ENCODE results near the gene CAPN9.

Gene CAPN9

DNA sequence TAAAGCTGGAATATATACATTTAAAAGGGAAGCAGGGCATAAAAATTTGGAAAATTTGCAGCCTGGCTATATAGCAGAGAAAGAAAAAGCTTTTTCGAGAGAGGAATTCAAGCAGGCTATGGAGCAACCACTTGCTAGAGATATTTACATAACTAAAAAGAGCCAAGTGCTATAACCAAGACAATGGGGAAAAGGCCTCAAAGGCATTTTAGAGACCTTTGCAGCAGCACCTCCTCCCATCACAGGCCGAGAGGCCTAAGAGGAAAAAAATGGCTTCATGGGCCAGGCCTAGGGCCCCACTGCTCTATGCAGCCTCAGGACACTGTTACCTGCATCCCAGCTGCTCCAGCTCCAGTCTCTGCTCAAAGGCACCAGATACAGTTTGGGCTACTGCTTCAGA, 37.0 kb downstream of the CAPN9 start:
- DNase-seq = no peak
- TF ChIP-seq POLR2A (IDR thresholded peaks at IDR 0.05; ENCODE audit: low read length) (no peak), GATA1 (IDR thresholded peaks at IDR 0.05; ENCODE audit: low read depth, low read length) (no peak)

DNA sequence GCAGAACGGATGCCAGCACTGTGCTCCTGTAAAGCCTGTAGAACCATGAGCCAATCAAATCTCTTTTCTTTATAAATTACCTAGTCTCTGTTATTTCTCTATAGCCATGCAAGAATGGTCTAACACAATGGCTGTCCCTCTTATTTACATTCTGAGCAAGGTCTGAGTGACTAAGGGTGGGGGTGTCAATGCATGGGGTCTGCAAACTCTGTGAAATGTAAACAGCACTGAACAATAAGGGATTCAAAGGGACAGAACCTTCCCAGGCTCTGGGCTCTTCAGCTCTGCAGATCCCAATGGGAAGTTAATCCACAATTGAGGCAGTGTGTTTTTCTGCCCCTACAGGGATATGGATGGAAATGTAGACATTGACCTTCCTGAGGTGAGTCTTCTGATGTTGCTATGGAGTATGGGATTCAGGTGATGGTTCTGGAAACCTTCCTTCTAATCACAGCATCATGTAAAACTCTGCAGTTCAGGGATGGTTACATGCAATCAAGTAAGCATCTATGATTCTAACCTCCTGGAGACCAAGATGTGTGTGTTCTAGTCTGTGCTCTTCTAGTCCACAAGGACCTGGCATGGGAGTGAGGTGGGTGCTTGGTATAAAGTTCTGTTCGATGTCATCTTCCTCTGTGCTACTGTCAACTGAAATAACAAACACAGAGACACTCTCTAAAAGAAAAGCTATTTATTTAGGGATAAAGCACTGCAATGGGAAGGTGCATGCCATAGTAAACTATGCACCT, 38.6 kb downstream of the CAPN9 start:
- no peak for DNase-seq
- TF ChIP-seq POLR2A (IDR thresholded peaks at IDR 0.05; ENCODE audit: low read length) = no peak
- TF ChIP-seq GATA1 (IDR thresholded peaks at IDR 0.05; ENCODE audit: low read depth, low read length) = no peak

DNA sequence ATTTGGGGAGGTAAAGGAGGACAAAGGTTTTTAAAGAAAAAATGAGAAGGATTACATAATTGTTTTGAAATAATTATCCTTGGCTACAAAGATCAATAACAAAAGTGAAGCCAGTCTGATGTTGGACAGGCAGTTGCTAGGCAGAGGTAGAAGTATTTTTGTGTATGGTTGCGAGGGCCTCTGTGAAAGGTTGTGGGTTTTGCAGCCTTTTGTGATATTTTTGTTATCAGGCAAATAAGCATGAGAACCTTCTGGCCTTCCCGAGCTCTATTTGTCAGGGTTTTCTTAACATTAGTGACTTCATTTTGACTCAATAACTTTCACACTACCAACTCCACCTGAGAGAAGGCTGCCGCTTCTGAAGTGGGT, 39.2 kb downstream of the CAPN9 start:
- TF ChIP-seq POLR2A (IDR thresholded peaks at IDR 0.05; ENCODE audit: low read length) (no peak), GATA1 (IDR thresholded peaks at IDR 0.05; ENCODE audit: low read depth, low read length) (no peak)
- DNase-seq = no peak

GRCh38 chr1:230787471-230787870, 40.3 kb downstream of the CAPN9 start:
- DNase-seq = no peak
- TF ChIP-seq GATA1 (IDR thresholded peaks at IDR 0.05; ENCODE audit: low read depth, low read length) (no peak), POLR2A (IDR thresholded peaks at IDR 0.05; ENCODE audit: low read length) (no peak)

- no peak for TF ChIP-seq GATA1 (IDR thresholded peaks at IDR 0.05; ENCODE audit: low read depth, low read length)
- TF ChIP-seq POLR2A (IDR thresholded peaks at IDR 0.05; ENCODE audit: low read length) = no peak
- DNase-seq = no peak
These were observed 41.5 kb downstream of the CAPN9 start for GRCh38 chr1:230788561-230789275.

DNA sequence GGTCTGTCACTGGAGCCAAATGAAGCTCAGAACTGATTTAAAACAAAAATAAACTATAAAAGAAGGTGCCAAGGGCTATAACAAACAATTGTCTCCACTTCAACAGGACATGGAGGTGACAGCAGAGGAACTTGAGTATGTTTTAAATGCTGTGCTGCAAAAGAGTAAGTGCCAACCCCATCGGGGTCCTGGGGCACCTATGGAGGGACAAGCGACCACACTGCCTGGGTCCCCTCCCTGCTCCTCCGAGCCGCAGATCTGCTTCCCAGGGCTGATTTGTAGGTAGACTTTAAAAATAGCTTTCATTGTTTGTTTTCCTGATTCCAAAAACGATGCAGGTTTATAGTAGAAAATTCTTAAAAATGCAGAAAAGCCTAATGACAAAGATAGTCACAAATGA, 42.8 kb downstream of the CAPN9 start:
- no peak for DNase-seq
- TF ChIP-seq POLR2A (IDR thresholded peaks at IDR 0.05; ENCODE audit: low read length) = no peak
- no peak for TF ChIP-seq GATA1 (IDR thresholded peaks at IDR 0.05; ENCODE audit: low read depth, low read length)

GRCh38 chr1:230791986-230792564, 44.9 kb downstream of the CAPN9 start:
- DNase-seq = no peak
- TF ChIP-seq GATA1 (IDR thresholded peaks at IDR 0.05; ENCODE audit: low read depth, low read length) = no peak
- no peak for TF ChIP-seq POLR2A (IDR thresholded peaks at IDR 0.05; ENCODE audit: low read length)

DNA sequence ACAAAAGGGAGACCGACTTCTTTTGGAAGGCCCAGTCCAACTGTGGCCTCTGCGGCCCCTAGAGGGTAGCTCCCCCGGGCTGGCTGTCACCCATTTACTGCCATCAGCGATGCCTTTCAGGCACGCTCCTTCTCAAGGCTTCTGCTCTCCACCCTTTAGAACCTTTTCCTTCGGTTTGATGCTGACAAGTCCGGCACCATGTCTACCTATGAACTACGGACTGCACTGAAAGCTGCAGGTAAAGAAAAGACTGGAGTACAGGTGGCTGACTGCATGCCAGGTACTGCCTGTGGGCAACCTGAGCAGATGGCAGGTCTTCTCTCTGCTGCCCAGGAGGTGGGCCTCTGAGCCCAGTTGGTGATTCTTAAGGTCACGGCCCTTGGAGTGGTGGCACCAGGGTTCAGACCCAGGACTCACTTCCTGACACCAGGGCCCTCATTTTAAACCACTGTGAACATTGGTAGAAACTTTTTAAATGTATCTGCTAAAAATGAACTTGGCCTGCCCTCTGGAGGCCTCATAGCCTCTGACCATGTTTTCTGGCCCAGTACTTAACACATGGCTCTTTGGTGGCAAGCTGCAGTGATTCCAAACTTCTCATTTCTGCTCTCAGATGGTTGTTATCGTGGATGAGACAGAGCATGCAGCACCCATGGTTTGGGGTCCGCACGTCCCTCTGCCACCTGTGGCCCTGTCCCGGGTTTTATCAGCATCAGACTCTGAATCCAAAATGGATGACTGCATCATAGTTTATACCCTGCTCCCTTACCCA, 45.7 kb downstream of the CAPN9 start:
- TF ChIP-seq POLR2A (IDR thresholded peaks at IDR 0.05; ENCODE audit: low read length) (no peak), GATA1 (IDR thresholded peaks at IDR 0.05; ENCODE audit: low read depth, low read length) (no peak)
- DNase-seq = peak in 1 of 2 experiments; percentile 21

DNA sequence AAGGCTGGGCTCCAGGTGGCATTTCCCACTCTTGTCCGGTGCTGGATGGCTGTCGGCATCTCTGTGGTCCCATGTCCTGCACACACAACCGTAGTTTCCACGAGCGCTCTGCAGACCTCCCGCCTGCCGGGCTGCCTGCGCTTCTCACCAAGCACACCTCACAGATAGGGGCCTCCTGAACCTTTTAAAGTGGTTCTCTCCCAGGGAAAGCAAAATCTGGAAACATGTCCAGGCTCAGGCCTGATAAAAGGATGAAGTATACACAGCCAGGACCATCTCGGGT, 46.2 kb downstream of the CAPN9 start:
- no peak for TF ChIP-seq POLR2A (IDR thresholded peaks at IDR 0.05; ENCODE audit: low read length)
- TF ChIP-seq GATA1 (IDR thresholded peaks at IDR 0.05; ENCODE audit: low read depth, low read length) = no peak
- DNase-seq = no peak

- TF ChIP-seq GATA1 (IDR thresholded peaks at IDR 0.05; ENCODE audit: low read depth, low read length) (no peak), POLR2A (IDR thresholded peaks at IDR 0.05; ENCODE audit: low read length) (no peak)
- DNase-seq = no peak
These were observed 47.2 kb downstream of the CAPN9 start for GRCh38 chr1:230794431-230794830.

DNA sequence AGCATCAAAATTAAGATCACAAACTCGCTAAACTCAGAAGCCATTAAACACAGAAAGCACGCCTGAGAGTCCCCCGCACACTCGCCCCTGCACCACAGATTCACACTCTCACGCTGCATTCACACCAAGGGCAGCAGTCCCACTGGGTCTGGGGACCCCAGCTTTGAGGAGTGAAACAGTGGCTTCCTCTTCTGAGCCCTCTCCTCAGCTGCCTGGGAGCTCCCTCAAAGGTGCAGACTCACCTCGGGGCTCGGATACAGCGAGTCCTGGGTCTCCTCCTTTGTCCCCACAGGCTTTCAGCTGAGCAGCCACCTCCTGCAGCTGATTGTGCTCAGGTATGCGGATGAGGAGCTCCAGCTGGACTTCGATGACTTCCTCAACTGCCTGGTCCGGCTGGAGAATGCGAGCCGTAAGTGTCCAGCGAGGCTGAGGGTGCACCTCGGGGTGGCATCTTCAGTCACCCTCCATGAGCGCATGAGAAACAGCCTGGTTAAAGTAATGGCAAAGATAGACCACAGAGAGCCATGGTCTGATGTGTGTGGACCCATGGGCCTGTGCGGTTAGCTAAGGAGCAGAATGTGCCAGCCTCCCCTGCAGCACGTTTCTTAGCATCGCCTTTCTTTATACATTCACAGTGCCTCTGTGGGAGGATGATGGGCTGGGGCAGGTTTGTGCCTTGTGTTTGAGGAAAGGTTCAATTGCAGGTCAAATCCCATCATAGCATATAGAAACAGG, 47.9 kb downstream of the CAPN9 start:
- no peak for TF ChIP-seq GATA1 (IDR thresholded peaks at IDR 0.05; ENCODE audit: low read depth, low read length)
- DNase-seq = no peak

- TF ChIP-seq GATA1 (IDR thresholded peaks at IDR 0.05; ENCODE audit: low read depth, low read length) (no peak), POLR2A (IDR thresholded peaks at IDR 0.05; ENCODE audit: low read length) (no peak)
- no peak for DNase-seq
These were observed 49.4 kb downstream of the CAPN9 start for GRCh38 chr1:230796626-230797025.

DNA sequence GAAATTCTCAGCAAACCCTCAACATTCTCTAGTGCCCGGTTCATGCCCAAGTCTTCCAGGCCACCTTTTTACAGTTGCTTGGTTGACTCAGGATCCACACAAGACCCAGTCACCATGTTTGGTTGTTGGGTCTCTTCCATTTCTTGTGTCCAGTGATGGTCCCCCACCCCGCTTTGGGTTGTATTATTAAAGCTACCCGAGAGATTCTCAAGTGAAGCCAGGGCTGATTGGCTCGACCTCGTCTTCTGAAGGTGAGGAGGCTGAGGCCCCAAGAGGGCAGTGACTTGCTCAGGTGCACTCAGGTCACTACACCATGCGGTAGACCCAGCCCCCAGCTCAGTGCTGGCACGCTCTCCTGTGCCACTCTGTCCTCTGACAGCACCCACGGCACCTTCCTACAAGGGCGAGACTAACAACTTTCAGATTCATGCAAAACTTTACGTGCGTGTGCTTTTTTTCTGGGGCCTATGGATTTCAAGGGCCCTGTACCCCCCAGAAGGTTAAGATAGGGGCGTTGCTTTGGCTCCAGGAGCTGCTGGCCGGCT, 50.3 kb downstream of the CAPN9 start:
- DNase-seq = no peak
- TF ChIP-seq POLR2A (IDR thresholded peaks at IDR 0.05; ENCODE audit: low read length) (no peak), GATA1 (IDR thresholded peaks at IDR 0.05; ENCODE audit: low read depth, low read length) (no peak)
